ENCODE data around the gene PLEKHA6.

- no peak for TF ChIP-seq CTCF (IDR thresholded peaks at IDR 0.05)
- TF ChIP-seq EZH2 (IDR thresholded peaks at IDR 0.05; ENCODE audit: borderline replicate concordance, insufficient read depth, low read depth, low read length, poor library complexity, severe bottlenecking): no peak
Observed at GRCh38 chr1:204217648-204218000, 142.1 kb downstream of the PLEKHA6 start.
